DND-41 (cell line): Measurements from ENCODE around the gene CEP131.

Experiments used
- CTCF ChIP-seq: IDR thresholded peaks from 2 replicates; pipeline ENCODE4 v1.5.1; 2012; ENCODE audit warnings: borderline replicate concordance, low read length, moderate library complexity, mild to moderate bottlenecking; ENCODE audit not compliant: poor library complexity, severe bottlenecking; ENCODE audit errors: extremely low read depth
- EZH2 ChIP-seq: IDR thresholded peaks from 3 replicates; pipeline ENCODE4 v1.6.1; 2012; ENCODE audit warnings: borderline replicate concordance, low read depth, mild to moderate bottlenecking, moderate library complexity, low read length, inconsistent platforms; ENCODE audit not compliant: severe bottlenecking

- TF ChIP-seq CTCF: no peak
- TF ChIP-seq EZH2: no peak
Observed at GRCh38 chr17:81259058-81259605, 36.4 kb upstream of the CEP131 start.
